GM12874 (cell line): ENCODE measurements around the gene TCF4.

Experiments used
- TF ChIP-seq, protein P1 (sequence below): IDR thresholded peaks from 2 replicates; pipeline ENCODE4 v1.5.1; 2011; ENCODE audit warnings: low read depth, mild to moderate bottlenecking, control low read depth, low read length, moderate library complexity; ENCODE audit not compliant: insufficient read depth

Gene TCF4

DNA sequence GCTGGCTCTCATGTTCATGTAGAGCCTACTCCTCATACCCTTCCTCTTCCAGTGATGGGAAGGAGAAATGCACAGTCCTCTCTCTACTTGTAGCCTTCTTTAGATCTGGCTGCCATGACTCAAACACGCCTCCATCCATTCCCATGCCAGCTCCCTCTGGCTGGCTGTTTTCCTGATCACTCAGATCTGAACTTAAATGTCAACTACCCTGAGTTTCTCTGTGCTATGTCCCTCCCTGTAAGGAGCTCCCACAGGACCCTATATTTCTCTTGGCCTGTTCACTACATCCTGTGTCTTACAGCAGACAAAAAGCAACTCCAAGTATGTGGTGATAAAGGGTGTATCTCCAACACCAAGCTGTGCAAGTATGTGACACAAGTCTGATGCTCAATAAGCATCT is 152.4 kb downstream of the TCF4 start:
- TF ChIP-seq, protein P1, sequence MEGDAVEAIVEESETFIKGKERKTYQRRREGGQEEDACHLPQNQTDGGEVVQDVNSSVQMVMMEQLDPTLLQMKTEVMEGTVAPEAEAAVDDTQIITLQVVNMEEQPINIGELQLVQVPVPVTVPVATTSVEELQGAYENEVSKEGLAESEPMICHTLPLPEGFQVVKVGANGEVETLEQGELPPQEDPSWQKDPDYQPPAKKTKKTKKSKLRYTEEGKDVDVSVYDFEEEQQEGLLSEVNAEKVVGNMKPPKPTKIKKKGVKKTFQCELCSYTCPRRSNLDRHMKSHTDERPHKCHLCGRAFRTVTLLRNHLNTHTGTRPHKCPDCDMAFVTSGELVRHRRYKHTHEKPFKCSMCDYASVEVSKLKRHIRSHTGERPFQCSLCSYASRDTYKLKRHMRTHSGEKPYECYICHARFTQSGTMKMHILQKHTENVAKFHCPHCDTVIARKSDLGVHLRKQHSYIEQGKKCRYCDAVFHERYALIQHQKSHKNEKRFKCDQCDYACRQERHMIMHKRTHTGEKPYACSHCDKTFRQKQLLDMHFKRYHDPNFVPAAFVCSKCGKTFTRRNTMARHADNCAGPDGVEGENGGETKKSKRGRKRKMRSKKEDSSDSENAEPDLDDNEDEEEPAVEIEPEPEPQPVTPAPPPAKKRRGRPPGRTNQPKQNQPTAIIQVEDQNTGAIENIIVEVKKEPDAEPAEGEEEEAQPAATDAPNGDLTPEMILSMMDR, result no peak

DNA sequence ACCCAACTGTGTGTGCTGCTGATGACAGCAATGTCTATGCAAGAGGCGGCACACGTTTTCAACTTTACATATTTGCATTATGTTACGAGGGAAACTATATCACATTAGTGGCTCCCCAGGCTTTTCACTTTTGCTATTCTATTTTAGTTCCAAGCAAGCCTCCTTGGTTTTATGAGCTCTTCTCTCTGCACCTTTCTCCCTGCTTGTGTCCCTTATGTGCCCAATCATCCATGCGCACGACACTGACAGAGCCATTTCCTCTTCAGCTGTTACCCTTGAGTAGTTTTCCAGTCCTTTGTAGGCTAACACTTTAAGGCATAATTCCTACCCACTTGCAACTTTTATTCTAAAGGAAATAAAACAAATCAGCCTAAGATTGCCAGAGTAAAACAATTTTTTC is 154.3 kb downstream of the TCF4 start:
- TF ChIP-seq, protein P1, result no peak

DNA sequence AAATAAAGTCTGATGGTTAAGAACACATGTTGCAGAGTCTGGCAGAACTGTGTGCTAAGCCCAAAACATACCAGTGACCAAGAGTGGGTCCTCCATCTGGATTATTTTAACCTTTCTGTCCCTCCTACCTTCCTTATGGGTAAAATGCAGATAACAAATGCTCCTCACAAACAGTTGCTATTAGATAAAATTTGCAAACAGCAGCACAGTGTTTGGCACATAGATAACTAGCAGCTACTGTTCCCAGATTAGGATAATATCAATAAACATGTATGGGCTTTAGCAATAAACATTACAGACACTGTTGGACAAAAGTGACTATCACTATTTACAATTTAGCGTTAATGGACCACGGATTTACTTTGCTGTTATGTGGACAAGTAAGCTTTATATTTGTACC is 154.9 kb downstream of the TCF4 start:
- TF ChIP-seq, protein P1, result no peak

DNA sequence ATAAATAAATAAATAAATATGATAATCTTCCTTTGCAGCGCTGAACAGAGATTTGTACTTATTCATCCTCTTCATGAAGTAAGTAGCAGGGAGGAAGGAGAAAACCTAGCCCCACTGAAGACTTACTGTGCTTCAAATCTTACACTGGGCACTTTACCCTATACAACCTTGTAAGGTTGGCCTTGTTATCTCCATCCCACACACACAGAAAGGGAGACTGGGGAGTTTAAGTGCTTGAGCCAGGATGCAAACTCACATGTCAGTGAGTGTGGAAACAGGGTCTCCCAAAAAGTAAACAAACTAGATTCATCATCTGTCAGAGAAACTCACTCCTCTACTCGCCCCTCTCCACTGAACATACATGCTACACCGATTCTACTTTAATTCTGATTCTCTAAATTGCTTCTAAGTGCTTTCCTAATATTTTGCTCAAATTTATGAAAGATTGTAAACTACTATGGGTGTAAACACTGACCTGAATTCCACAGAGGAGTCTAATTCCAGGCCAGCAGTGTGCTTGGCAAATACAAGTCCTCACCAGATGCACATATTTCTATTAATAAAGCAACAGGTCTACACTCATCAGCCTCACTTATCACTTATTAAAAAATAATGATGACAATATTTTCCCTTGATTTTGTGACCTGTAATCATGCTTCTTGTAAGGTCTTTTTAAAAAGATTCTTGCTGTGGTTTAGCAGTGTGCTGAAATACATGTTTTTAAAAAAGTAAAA is 155.5 kb downstream of the TCF4 start:
- TF ChIP-seq, protein P1, result no peak

DNA sequence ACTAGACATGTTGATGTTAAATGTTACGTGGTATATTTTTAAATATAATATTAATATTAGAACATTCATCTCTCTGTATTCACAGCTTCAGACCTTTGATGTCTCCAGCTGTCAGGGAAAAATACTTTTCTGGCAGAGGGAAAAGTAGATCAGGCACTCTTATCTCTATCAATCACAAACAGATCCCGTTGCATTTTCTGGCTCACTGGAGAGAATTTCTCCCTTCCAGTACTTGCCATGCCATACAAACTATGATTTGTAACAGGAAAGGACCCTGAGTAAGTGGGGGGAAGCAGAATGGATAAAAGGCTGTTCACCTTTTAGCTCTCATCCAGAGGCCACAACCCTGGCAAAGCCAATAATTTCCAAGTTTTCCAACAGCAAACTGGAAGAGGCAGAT is 158.0 kb downstream of the TCF4 start:
- TF ChIP-seq, protein P1, result no peak

DNA sequence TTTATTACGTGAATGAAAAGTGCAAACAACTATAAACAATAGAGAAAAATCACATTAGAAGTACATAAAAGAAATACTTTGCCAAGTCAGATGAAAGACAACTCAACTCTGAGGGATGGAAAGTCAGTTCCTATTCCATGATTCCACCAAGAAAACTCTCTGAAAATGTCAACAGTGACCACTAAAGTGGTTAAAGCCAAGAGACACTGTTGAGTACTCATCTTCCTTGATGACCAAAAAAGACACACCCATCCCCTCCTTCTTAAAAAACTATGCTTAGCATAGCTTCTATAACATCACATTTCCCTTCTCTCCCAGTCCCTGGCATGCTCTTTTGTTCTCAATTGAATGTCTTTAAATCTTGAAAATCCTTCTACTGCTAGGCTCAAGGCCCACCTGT is 160.0 kb downstream of the TCF4 start:
- TF ChIP-seq, protein P1, result no peak

DNA sequence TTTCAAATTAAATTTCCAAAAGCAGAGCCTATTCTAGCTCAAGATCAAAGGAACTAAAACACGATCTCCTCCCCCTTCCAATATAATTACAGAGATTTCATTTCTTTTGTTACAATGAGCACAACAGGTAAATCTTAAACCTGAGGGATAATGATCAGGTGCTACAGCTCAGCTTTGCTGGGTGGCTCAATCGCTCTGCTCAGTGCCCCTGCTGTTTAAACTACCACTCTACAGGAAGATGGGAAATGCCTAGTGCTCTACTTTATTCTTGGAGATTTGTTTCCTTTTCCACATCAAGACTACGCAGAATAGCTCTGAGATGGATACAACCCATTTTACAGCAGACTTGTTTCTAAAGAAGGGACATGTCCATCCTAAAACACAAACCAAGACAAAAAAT is 162.3 kb downstream of the TCF4 start:
- TF ChIP-seq, protein P1, result no peak
